Occipital lobe (tissue), 3 donors: Measurements from ENCODE around the gene QRICH2. TPM values are rescaled to one million over a fixed set of nuclear protein-coding genes. Genes with fewer than 3 reads are reported as not detected.
"Not testable (repeated sequence)": the region's sequence is repeated elsewhere in the genome, so short reads cannot be mapped to it uniquely, and the experiment has no call there.

Experiments used
- DNase-seq: peaks from one replicate; lab custom pipeline; 2025; lab: John Stamatoyannopoulos, UW
- small RNA-seq: library from RNA; depleted of rRNA; stranded (forward); fragments of <200 nt; gene quantifications from one replicate; pipeline ENCODE3, GENCODE V24; 2014
- total RNA-seq: library from RNA; depleted of rRNA; stranded (reverse); fragments of >200 nt; gene quantifications from one replicate; pipeline ENCODE4 v1.2.3, GENCODE V29; 2014

Gene QRICH2
- total RNA-seq, 1 donor from 2014 or later = 6.1 TPM

GRCh38 chr17:76225373-76226086 is 82.5 kb downstream of the QRICH2 start:
- not testable (repeated sequence) for DNase-seq

Small RNA genes lying within 50 kb of the gene (small RNA-seq; reads per million reads assigned to genes)
- gene RF00019 = not detected
- gene RNU6-24P = not detected

Other genes starting within 250 kb of the QRICH2 start
- gene SRP68, start 235.8 kb downstream of the QRICH2 start, total RNA-seq = 17.0 TPM
- gene GALR2, start 233.5 kb downstream of the QRICH2 start, total RNA-seq = not detected
- gene ZACN, start 229.1 kb downstream of the QRICH2 start, total RNA-seq = not detected
- 93.3 TPM for gene EXOC7, start 204.5 kb downstream of the QRICH2 start, total RNA-seq
- gene FOXJ1, start 167.0 kb downstream of the QRICH2 start, total RNA-seq = 4.5 TPM
- 17.5 TPM for gene RNF157, start 67.8 kb downstream of the QRICH2 start, total RNA-seq
- 2.8 TPM for gene UBALD2, start 42.9 kb downstream of the QRICH2 start, total RNA-seq
- gene PRPSAP1, start 45.6 kb upstream of the QRICH2 start, total RNA-seq = 44.6 TPM
- 0.78 TPM for gene SPHK1, start 76.3 kb upstream of the QRICH2 start, total RNA-seq
- 30.3 TPM for gene UBE2O, start 144.9 kb upstream of the QRICH2 start, total RNA-seq
- not detected for gene AANAT, start 159.3 kb upstream of the QRICH2 start, total RNA-seq
- 2.2 TPM for gene RHBDF2, start 193.1 kb upstream of the QRICH2 start, total RNA-seq
- gene CYGB, start 229.4 kb upstream of the QRICH2 start, total RNA-seq = 1.2 TPM
- 1.9 TPM for gene PRCD, start 231.8 kb upstream of the QRICH2 start, total RNA-seq